ENCODE data around the gene LEPR. TPM values are rescaled to one million over a fixed set of nuclear protein-coding genes. Genes with fewer than 3 reads are reported as not detected.

Gene LEPR
- total RNA-seq, 1 experiment from 2014 or later = 1.6 TPM

DNA sequence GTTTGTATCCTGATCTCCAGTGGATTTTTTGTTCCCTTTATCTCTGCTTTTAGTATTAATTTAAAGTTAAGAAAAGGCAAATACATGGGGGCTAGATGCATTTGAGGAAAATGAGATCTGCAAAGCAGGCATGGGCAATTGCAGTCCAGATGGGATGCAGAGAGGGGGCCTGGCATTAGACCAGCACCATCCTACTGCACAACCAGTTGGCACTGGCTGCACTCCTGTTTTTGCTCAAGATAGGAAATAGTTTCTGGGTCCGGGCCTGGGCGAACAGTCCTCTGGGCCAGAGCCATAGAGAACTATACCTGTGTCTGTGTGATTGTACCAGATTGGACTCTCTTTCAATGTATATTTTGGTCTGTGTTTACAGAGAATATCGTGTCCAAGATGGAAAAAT is 34.0 kb upstream of the LEPR start:
- ChIA-PET POLR2A (ENCODE audit: low non-redundant PET) (no interaction called here), CTCF (no interaction called here)
- intact Hi-C loops (cut with micrococcal nuclease; ENCODE audit: unreplicated experiment) = no loop called here
- no peak for DNase-seq (ENCODE audit: low spot score)
- no peaks in the 10 kb centered on the region for H3K9me3 ChIP-seq (ENCODE audit: low read depth, low read length, poor library complexity, severe bottlenecking)
- TF ChIP-seq CTCF (conservative IDR thresholded peaks at IDR 0.05; ENCODE audit: low read depth, low read length) (no peak), EZH2 (IDR thresholded peaks at IDR 0.05; ENCODE audit: borderline replicate concordance, low read depth, low read length, poor library complexity, severe bottlenecking) (no peak)
- no peak overlapping the region for H3K27ac ChIP-seq (ENCODE audit: low read depth, low read length, poor library complexity, severe bottlenecking)
- no peaks in the 10 kb centered on the region for H3K36me3 ChIP-seq (ENCODE audit: insufficient read depth, low read length, poor library complexity, severe bottlenecking)
- no TSS peak for BruUV-seq (replicated peaks)
- H3K4me1 ChIP-seq (ENCODE audit: insufficient read depth, low read length, poor library complexity, severe bottlenecking) = no peaks in the 10 kb centered on the region
- H3K27me3 ChIP-seq (replicated peaks; ENCODE audit: insufficient read depth, low read depth, low read length, poor library complexity) = no peaks in the 10 kb centered on the region
- H3K4me3 ChIP-seq (ENCODE audit: low read depth, low read length, poor library complexity, severe bottlenecking) = no peak overlapping the region

GRCh38 chr1:65387821-65388220 is 32.6 kb upstream of the LEPR start:
- ChIA-PET CTCF (no interaction called here), POLR2A (ENCODE audit: low non-redundant PET) (no interaction called here)

DNA sequence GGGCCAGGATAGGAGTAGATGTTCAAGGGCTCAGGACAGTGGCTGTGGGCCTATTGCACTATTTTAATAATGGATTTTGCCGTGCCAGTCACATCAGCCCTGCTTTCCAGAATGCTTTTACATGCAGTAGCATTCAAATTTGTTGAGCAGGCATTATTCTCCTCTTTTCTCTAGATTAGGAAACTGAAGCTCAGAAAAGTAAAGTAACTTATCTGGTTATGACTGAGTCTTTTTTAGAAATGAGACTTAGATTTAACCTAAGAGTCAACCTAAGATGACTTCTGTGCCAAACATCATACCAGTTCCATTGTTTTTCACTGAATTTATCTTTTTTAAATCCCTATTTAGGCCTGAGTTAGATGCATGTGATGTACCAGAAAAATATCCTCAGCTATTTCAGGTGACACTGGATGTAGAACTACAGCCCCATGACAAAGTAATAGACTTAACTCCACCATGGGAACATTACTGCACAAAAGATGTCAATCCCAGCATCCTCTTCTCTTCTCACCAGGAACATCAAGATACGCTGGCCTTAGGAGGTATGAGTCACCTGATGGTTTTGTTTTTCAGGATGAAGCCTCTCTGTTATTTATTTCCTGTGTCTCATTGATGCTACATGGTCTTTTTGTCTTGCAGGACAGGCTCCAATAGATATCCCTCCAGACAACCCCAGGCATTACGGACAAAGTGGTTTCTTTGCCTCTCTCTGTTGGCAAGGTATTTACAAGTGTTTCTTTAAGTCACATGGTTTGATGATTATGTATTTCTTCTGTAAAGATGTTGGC is 31.4 kb upstream of the LEPR start:
- H3K9me3 ChIP-seq (ENCODE audit: low read depth, low read length, poor library complexity, severe bottlenecking) = no peaks in the 10 kb centered on the region
- no peaks in the 10 kb centered on the region for H3K27me3 ChIP-seq (replicated peaks; ENCODE audit: insufficient read depth, low read depth, low read length, poor library complexity)
- no peak for TF ChIP-seq CTCF (conservative IDR thresholded peaks at IDR 0.05; ENCODE audit: low read depth, low read length)
- no peak for TF ChIP-seq EZH2 (IDR thresholded peaks at IDR 0.05; ENCODE audit: borderline replicate concordance, low read depth, low read length, poor library complexity, severe bottlenecking)
- no peak for DNase-seq (ENCODE audit: low spot score)
- no peaks in the 10 kb centered on the region for H3K4me1 ChIP-seq (ENCODE audit: insufficient read depth, low read length, poor library complexity, severe bottlenecking)
- H3K27ac ChIP-seq (ENCODE audit: low read depth, low read length, poor library complexity, severe bottlenecking) = no peak overlapping the region
- CTCF ChIA-PET = no interaction called here
- no peak overlapping the region for H3K4me3 ChIP-seq (ENCODE audit: low read depth, low read length, poor library complexity, severe bottlenecking)
- intact Hi-C loops (cut with micrococcal nuclease; ENCODE audit: unreplicated experiment) = no loop called here
- BruUV-seq (replicated peaks) = no TSS peak
- POLR2A ChIA-PET (ENCODE audit: low non-redundant PET) = no interaction called here
- no peaks in the 10 kb centered on the region for H3K36me3 ChIP-seq (ENCODE audit: insufficient read depth, low read length, poor library complexity, severe bottlenecking)

More at GRCh38 chr1:65387821-65388220, 32.6 kb upstream of the LEPR start:
- intact Hi-C loops (cut with micrococcal nuclease; ENCODE audit: unreplicated experiment) = no loop called here
- Histone ChIP-seq H3K4me3 (ENCODE audit: low read depth, low read length, poor library complexity, severe bottlenecking) (no peak overlapping the region), H3K27ac (ENCODE audit: low read depth, low read length, poor library complexity, severe bottlenecking) (no peak overlapping the region), H3K36me3 (ENCODE audit: insufficient read depth, low read length, poor library complexity, severe bottlenecking) (no peaks in the 10 kb centered on the region), H3K27me3 (replicated peaks; ENCODE audit: insufficient read depth, low read depth, low read length, poor library complexity) (no peaks in the 10 kb centered on the region), H3K4me1 (ENCODE audit: insufficient read depth, low read length, poor library complexity, severe bottlenecking) (no peaks in the 10 kb centered on the region), H3K9me3 (ENCODE audit: low read depth, low read length, poor library complexity, severe bottlenecking) (no peaks in the 10 kb centered on the region)
- no peak for DNase-seq (ENCODE audit: low spot score)
- BruUV-seq (replicated peaks) = no TSS peak
- TF ChIP-seq EZH2 (IDR thresholded peaks at IDR 0.05; ENCODE audit: borderline replicate concordance, low read depth, low read length, poor library complexity, severe bottlenecking) (no peak), CTCF (conservative IDR thresholded peaks at IDR 0.05; ENCODE audit: low read depth, low read length) (no peak)

Measured in A673 (cell line).